GM19035 (cell line): ENCODE measurements around the gene SNTG2.

ENCODE experiments used
- ATAC-seq: cut with Tn5 transposase; IDR thresholded peaks from one replicate; pipeline ENCODE4 v1.9.1; 2021; ENCODE audit not compliant: unreplicated experiment

SNTG2 gene

DNA sequence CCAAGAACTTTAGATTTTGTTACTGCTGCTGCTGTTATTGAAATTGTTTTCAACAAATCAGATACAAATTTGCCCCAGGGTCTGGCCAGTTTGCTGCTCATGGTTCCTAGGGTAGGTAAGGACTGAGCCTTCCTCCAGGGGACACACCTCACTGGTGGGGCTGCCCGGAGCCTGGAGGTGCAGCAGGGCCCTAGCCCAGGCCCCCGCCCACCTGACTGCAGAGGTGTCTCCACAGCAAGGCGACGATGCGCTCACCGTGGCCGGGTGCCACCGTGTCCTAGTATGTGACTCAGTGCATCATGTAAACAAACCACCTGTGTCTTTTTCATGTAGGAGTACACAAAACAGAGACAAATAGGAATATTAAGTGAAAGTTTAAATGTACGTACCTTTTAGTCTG is 309.1 kb downstream of the SNTG2 start:
- ATAC-seq: no peak

- ATAC-seq: no peak
Observed at GRCh38 chr2:1262609-1263008, 312.0 kb downstream of the SNTG2 start.

- ATAC-seq: no peak
Observed at GRCh38 chr2:1265454-1265853, 314.8 kb downstream of the SNTG2 start.

GRCh38 chr2:1266351-1266750 is 315.7 kb downstream of the SNTG2 start:
- no peak for ATAC-seq

GRCh38 chr2:1268034-1268433 is 317.4 kb downstream of the SNTG2 start:
- no peak for ATAC-seq

DNA sequence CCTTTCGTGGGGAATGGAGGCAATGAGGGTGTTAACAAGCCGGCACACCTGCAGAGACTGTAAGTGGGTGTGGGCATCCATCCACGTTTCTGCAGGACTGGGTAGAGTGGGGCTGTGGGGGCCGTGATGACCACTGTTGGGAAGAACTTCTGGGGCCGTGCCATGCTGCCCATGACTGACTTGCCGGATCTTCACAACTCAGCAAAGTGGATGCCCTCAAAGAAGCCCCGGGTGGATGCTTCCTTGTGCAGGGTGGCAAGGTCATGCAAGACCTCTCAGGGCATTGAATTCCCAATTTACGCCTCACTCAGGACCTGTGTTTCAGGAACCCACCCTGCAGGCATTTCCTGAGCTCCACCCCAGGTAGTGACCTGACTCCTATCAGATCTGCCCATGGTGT is 319.2 kb downstream of the SNTG2 start:
- ATAC-seq: no peak

GRCh38 chr2:1272835-1273234 is 322.2 kb downstream of the SNTG2 start:
- no peak for ATAC-seq

DNA sequence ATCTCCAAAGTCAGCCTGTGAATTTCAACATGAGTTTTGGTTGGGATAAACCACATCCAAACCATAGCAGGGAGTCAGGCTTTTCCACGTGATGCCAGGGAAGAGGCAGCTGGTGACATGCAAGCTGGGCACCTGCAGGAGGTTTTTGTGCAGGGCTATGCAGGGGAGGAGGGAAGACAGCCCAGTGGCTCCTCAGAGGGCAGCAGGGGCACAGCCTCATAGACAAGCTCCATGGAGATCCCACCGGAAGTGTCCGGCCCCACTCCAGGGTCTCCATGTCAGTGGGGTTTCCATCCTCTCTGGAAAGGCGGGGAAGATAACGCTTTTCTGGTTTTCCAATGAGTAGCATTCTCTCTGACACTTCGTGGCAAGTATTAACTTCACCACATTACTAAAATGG is 327.0 kb downstream of the SNTG2 start:
- ATAC-seq: no peak

DNA sequence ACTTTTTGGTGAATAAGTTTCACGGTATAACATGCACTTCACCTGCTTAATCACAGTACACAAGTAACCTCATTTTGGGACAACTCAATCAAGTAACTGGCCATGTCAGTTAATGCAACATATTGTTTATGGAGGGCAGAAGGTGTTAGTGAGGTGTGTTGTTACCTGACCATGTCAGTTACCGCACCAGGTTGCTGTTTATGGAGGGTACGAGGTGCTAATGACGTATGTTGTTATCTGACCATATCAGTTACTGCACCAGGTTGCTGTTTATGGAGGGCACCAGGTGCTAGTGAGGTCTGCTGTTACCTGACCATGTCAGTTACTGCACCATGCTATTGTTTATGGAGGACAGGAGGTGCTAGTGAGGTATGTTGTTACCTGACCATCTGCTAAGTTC is 327.5 kb downstream of the SNTG2 start:
- ATAC-seq: no peak

DNA sequence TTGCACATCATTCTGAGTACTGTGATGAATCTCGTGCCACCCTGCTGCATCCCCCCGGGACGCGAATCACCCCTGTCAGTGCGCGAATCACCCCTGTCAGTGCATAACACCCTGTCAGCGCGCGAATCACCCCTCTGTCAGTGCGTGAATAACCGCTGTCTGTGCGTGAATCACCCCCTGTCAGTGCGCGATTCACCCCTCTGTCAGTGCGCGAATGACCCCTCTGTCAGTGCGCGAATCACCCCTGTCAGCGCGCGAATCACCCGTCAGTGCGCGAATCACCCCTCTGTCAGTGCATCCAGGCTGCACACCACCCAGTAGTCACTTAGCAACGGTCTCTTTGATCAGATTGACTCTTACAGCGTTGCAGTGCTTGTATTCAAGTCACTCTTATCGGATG is 328.2 kb downstream of the SNTG2 start:
- no peak for ATAC-seq

DNA sequence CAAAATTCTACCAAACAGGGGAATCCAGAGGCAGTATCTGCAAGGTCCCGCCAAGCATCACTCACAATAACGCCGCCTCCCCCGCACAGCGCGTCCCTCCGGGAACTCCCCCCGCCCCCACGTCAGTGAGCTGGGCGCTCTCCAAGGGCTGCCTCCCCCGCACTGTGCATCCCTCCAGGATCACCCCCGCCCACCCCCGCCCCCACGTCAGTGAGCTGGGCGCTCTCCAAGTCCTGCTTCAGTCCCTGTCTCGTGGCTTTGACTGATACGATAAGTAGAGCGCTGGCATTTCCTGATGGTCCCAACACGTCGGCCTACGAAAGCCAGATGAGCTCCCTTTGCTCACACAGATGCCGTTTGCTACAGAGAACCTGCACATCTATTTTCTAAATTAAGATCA is 331.9 kb downstream of the SNTG2 start:
- no peak for ATAC-seq

DNA sequence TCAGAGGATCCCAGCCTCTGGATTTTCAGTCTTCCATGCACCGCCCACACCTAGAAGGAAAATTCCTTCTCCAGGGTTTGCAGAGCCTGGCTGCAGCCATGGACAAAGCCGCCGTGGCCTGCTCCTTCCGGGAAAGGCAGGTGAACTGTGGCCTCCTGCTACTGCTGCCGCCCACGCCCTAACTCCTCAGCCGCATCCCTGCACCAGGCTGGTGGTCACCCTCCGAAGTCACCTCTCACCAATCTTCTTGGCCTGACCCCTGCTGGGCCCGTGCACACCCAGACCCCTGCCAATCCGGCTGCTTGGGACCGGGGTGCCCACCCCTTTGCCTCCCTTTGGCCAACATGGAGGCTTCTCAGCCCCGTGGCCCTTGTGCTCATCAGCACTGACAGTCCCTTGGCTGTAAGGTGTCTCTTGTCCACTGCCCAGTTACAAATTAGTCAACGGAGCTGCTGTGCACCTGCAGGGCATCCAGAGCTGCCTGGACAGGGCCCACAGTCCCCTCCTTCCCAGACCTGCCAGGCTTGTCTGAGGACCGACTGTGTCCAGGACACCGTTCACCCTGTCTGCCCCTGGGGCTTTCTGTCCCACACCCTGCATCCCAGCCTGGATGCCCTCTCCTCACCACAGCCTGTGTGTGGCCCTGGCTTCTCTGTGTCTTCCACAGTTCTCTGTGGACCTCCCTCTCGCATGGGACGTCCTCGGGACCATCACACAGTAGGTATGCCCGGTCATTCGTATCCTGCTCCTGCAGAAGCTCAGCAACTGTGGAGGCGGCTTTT is 332.6 kb downstream of the SNTG2 start:
- ATAC-seq: no peak

GRCh38 chr2:1283871-1284270 is 333.2 kb downstream of the SNTG2 start:
- no peak for ATAC-seq

DNA sequence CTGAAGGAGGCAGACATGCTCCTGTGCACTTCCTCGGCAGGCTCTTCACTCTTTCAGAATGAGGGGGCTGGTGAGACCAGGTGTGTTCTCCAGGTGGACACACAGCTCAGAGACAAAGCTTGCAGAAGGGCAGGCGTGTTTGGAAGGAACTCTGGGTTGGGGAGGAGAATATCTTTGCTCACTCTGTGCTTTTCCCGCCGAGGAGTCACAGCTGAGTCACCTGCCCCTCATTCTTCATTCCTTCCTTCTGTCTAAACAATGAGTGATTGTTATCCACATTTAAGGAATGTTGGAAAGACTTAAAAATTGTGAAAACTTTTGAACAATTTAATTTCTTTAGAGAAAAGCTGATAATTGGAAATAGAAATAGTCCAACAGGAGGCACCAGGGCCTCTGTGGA is 336.3 kb downstream of the SNTG2 start:
- no peak for ATAC-seq

DNA sequence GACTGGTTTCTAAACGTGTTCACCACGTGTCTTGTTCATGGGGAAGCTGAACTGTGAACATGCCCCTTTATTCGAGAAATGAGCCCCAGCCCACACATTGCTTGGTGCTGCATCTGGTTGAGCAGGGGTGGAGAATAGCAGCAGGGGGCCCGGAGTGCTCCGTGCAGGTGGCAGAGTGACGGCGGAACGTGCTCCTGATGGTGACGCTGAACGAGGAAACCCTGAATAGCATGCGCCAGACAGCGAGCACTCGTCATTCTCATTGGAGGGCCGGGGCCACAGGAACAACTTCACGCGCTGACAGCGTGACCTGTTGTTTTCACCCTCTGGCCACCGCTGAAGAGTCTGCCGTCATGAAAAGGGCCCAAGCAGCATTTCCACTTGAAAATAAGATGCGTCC is 336.8 kb downstream of the SNTG2 start:
- ATAC-seq: no peak

DNA sequence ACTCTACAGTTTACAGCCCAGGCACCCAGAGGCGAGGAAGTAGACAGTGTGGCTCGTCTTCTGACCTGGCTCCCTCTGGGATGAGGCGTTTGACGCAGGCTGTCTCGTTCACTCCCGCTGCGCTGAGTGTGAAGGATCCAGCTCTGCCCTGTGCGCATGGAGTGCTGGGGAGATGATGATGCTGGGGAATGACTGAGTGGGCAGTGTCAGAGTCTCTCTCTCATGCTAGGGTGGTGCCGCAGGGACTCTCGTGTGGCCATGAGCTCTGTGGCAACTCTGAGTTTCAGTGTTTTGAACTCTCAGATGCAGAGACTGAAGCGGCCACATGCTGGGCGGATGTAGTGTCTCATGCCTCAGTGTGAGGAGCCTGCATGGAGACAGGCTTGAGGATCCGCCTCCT is 344.3 kb downstream of the SNTG2 start:
- no peak for ATAC-seq

- ATAC-seq: no peak
Observed at GRCh38 chr2:1295740-1296139, 345.1 kb downstream of the SNTG2 start.

GRCh38 chr2:1297372-1298159 is 346.9 kb downstream of the SNTG2 start:
- ATAC-seq: no peak

- ATAC-seq: no peak
Observed at GRCh38 chr2:1299043-1299442, 348.4 kb downstream of the SNTG2 start.

GRCh38 chr2:1300284-1300683 is 349.6 kb downstream of the SNTG2 start:
- ATAC-seq: no peak

DNA sequence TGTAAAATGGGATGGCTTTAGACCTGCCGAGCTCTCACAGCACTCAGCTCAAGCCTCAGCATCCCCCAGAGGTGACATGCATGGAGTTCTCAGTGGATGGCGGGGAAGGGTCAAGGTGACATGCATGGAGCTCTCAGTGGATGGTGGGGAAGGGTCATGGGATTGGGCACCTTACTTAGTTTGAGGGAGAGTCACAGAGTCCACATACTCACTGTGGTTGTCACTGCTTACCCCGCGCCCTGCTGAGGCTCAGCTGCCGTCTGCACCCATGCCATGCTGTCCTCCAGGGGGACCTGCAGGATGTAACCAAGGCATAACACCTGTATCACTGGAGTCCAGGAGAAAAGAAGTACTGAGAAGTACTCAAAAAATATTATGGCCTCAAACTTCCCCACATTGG is 350.4 kb downstream of the SNTG2 start:
- ATAC-seq: no peak

DNA sequence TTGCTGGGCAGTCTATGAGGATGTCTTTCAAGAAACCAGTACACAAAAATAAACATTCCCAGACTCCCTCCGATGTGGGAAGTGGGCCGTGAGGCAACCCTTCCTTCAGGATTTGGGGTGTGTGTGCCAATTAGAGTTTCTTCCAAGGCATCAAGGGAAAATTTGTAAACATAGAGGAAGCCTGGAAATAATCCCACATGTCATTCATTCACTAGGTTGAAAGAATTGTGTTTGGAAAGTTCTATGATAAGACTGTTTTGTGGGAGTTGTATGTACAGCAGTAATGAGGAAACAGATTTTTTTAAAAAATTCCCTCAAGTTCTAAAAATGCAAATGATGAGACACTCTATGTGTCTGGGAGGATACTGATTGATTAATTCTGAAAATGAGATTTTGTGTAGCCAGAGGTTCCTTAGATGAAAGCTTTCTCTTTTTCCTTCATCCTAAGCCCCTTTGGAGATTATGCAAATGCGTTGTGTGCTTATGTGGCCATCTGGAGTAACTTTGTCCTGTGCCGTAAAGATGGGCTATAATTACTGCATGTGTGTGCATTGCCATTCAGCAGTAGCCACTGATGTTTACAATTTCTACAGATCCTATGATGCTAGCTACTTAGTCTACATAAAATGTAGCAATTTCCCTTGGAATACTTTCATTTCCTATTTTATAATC is 354.8 kb downstream of the SNTG2 start:
- no peak for ATAC-seq
